ENCODE data around the gene FAP.

Gene FAP

GRCh38 chr2:162267496-162267895 lies 24.3 kb upstream of the FAP start:
- H3K27ac ChIP-seq: no peak overlapping the region
- no peak for TF ChIP-seq CTCF (conservative IDR thresholded peaks at IDR 0.05; ENCODE audit: low read depth)
- ChIA-PET POLR2A (ENCODE audit: low non-redundant PET) (no interaction called here), CTCF (no interaction called here)
- DNase-seq (ENCODE audit: low spot score): no peak

DNA sequence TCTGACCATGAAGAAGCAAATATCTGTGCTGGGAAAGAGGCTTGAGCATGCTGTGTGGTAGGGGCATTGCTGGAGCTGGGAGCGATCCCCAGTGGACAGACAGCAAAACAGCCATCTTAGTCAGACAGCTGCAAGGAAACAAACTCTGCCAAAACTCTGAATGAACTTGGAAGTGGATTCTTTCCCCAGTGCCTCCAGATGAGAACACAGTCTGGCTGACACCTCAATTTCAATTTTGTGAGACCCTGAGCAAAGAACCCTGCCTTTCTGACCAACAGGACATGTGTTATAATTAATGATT lies 23.2 kb upstream of the FAP start:
- no peak for DNase-seq (ENCODE audit: low spot score)
- POLR2A ChIA-PET (ENCODE audit: low non-redundant PET): no interaction called here
- CTCF ChIA-PET: no interaction called here
- no peak for TF ChIP-seq CTCF (conservative IDR thresholded peaks at IDR 0.05; ENCODE audit: low read depth)
- no peak overlapping the region for H3K27ac ChIP-seq

DNA sequence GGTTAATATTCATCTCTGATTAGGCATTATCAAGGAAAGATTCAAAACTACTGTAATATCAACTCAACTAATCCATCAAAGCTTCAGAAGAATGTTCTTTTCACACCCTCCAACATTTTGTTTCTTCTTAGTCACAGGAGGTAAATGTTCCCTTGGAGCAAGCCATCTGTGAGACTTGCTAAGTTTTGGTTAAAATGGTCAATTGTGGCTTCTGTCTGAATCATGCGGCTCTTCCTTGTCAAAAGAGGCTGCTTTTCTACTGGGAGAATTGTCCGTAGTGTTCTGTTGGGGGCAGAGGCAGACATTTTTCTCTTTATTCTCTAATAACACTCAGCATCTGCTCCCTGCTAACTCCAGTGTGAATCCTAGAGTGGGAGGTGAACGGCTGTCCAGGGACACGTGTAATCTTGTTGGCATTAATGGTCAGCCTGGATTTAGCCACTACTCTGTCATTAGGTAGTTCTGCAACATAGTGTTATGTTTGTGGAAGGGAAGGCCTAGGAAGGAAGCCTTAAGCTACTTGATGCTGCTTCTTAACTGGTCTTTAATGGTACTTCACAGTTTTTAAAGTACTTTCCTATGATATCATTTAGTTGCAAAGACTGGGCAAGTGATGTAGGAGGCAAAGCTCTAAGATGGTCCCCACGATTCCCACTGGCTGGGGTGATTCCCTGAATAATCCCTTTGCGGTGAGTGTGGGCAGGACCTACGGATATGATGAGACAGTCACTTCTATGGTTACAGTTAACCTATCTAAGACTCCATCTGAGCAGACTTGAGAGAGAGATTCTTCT lies 22.6 kb upstream of the FAP start:
- ChIA-PET CTCF (no interaction called here), POLR2A (ENCODE audit: low non-redundant PET) (no interaction called here)
- no peak for TF ChIP-seq CTCF (conservative IDR thresholded peaks at IDR 0.05; ENCODE audit: low read depth)
- DNase-seq (ENCODE audit: low spot score): no peak
- H3K27ac ChIP-seq: no peak overlapping the region

GRCh38 chr2:162261032-162261945 lies 18.0 kb upstream of the FAP start:
- ChIA-PET CTCF (interaction anchor here (0.6 to 0.7 kb wide), 3 partner anchors 7 to 1681 kb away, joined by 3 to 6 read pairs (median 3); no protein-coding TSS in a partner anchor), POLR2A (ENCODE audit: low non-redundant PET) (no interaction called here)
- peak overlapping the region; percentile 90 for H3K27ac ChIP-seq
- peak; percentile 40 for DNase-seq (ENCODE audit: low spot score)
- no peak for TF ChIP-seq CTCF (conservative IDR thresholded peaks at IDR 0.05; ENCODE audit: low read depth)

DNA sequence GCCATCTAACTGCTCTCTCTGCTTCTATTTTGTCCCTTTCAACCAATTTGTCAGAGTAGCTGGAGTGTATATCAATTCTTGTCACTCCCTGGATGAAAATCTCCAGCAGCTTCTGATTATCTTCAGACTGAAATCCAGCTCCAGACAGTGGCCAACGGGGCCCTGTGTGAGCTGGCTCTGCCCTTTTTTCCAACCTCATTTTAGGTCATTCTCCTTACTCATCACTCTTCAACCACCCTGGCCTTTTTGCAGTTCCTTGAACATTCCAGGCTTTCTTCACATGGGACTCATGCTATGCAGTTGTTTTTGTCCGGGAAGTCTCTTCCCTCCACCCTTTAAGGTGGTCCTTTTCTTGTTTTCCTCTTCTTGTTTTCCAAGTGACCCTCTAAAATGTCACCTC lies 15.4 kb upstream of the FAP start:
- CTCF ChIA-PET: interaction anchor here (0.6 kb wide), 1 partner anchor 134 kb away, joined by 3 read pairs; no protein-coding TSS in a partner anchor
- H3K27ac ChIP-seq: no peak overlapping the region
- POLR2A ChIA-PET (ENCODE audit: low non-redundant PET): no interaction called here
- DNase-seq (ENCODE audit: low spot score): no peak
- no peak for TF ChIP-seq CTCF (conservative IDR thresholded peaks at IDR 0.05; ENCODE audit: low read depth)

GRCh38 chr2:162258169-162258568 lies 14.9 kb upstream of the FAP start:
- TF ChIP-seq CTCF (conservative IDR thresholded peaks at IDR 0.05; ENCODE audit: low read depth): no peak
- H3K27ac ChIP-seq: no peak overlapping the region
- CTCF ChIA-PET: no interaction called here
- DNase-seq (ENCODE audit: low spot score): no peak
- POLR2A ChIA-PET (ENCODE audit: low non-redundant PET): no interaction called here
